ENCODE results near the gene TMEM37. TPM values are rescaled to one million over a fixed set of nuclear protein-coding genes. Genes with fewer than 3 reads are reported as not detected.

TMEM37 gene
- total and polyA plus RNA-seq, 9 of the 15 experiments (the other 6 are each of a cell fraction or from before 2014, with no cell fraction given): 0.03 to 0.64 (median 0.31) TPM; not detected in 1

DNA sequence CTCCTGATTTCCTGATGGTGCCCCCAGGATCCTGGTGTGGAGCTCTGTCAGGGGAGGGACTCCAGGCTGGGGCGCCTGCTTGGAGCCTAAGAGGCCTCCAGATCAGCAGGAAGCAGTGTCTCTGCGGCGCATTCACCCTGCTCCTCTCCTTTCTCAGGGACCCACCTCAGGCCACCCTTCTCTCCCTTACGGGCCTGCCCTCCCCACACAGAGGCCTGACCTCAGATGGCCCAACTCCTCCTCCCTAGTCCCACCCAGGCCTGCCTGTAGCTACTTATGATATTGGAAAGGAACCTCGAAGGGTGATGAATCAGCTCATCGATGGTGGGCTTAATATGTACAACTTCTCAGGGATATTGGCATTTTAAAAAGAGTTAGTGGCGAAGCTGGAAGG, 10.6 kb downstream of the TMEM37 start (continued):
- TF ChIP-seq, protein P1, sequence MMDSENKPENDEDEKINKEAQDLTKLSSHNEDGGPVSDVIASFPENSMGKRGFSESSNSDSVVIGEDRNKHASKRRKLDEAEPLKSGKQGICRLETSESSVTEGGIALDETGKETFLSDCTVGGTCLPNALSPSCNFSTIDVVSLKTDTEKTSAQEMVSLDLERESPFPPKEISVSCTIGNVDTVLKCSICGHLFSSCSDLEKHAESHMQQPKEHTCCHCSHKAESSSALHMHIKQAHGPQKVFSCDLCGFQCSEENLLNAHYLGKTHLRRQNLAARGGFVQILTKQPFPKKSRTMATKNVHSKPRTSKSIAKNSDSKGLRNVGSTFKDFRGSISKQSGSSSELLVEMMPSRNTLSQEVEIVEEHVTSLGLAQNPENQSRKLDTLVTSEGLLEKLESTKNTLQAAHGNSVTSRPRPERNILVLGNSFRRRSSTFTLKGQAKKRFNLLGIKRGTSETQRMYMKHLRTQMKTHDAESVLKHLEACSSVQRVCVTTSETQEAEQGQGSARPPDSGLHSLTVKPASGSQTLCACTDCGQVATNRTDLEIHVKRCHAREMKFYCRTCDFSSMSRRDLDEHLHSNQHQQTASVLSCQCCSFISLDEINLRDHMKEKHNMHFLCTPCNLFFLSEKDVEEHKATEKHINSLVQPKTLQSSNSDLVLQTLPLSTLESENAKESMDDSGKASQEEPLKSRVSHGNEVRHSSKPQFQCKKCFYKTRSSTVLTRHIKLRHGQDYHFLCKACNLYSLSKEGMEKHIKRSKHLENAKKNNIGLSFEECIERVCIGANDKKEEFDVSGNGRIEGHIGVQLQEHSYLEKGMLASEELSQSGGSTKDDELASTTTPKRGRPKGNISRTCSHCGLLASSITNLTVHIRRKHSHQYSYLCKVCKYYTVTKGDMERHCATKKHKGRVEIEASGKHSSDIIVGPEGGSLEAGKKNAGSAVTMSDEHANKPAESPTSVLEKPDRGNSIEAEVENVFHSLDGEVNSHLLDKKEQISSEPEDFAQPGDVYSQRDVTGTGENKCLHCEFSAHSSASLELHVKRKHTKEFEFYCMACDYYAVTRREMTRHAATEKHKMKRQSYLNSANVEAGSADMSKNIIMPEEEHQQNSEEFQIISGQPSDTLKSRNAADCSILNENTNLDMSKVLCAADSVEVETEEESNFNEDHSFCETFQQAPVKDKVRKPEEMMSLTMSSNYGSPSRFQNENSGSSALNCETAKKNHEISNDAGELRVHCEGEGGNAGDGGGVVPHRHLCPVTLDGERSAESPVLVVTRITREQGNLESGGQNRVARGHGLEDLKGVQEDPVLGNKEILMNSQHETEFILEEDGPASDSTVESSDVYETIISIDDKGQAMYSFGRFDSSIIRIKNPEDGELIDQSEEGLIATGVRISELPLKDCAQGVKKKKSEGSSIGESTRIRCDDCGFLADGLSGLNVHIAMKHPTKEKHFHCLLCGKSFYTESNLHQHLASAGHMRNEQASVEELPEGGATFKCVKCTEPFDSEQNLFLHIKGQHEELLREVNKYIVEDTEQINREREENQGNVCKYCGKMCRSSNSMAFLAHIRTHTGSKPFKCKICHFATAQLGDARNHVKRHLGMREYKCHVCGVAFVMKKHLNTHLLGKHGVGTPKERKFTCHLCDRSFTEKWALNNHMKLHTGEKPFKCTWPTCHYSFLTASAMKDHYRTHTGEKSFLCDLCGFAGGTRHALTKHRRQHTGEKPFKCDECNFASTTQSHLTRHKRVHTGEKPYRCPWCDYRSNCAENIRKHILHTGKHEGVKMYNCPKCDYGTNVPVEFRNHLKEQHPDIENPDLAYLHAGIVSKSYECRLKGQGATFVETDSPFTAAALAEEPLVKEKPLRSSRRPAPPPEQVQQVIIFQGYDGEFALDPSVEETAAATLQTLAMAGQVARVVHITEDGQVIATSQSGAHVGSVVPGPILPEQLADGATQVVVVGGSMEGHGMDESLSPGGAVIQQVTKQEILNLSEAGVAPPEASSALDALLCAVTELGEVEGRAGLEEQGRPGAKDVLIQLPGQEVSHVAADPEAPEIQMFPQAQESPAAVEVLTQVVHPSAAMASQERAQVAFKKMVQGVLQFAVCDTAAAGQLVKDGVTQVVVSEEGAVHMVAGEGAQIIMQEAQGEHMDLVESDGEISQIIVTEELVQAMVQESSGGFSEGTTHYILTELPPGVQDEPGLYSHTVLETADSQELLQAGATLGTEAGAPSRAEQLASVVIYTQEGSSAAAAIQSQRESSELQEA (IDR thresholded peaks at IDR 0.05; ENCODE audit: low read depth): no peak
- TF ChIP-seq, protein P2, sequence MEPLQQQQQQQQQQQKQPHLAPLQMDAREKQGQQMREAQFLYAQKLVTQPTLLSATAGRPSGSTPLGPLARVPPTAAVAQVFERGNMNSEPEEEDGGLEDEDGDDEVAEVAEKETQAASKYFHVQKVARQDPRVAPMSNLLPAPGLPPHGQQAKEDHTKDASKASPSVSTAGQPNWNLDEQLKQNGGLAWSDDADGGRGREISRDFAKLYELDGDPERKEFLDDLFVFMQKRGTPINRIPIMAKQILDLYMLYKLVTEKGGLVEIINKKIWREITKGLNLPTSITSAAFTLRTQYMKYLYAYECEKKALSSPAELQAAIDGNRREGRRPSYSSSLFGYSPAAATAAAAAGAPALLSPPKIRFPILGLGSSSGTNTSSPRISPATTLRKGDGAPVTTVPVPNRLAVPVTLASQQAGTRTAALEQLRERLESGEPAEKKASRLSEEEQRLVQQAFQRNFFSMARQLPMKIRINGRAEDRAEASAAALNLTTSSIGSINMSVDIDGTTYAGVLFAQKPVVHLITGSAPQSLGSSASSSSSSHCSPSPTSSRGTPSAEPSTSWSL (CRISPR knock-in tag; IDR thresholded peaks at IDR 0.05; ENCODE audit: borderline replicate concordance): no peak

Data from K562 (cell line).